Endothelial cell of umbilical vein (primary cell): ENCODE measurements around the gene SHROOM4. TPM values are rescaled to one million over a fixed set of nuclear protein-coding genes. Genes with fewer than 3 reads are reported as not detected.

Experiments
- BruUV-seq: library from RNA; stranded (reverse); fragments of 400-500 nt; replicated peaks from 2 replicates; lab custom pipeline; 2021; lab: Mats Ljungman, UMichigan
- CTCF ChIA-PET: fragments of 300-600, 350-600 bp; sonication (Branson Sonifier 250); formaldehyde crosslinking; loops from one replicate; lab custom pipeline; 2021; ENCODE audit warnings: antibody characterized with exemption, inconsistent platforms; lab: Charles Lee
- POLR2A ChIA-PET: fragments of 300-600, 350-600 bp; sonication (Branson Sonifier 250); formaldehyde crosslinking; loops from one replicate; lab custom pipeline; 2021; ENCODE audit warnings: antibody characterized with exemption, inconsistent platforms; lab: Charles Lee
- DNase-seq: peaks from one replicate; pipeline ENCODE4 v3.0.0-alpha.2; 2011; ENCODE audit warnings: low read depth, low spot score
- FAIRE-seq: peaks from 2 replicates; lab custom pipeline; 2011; peaks lifted over from hg19 to GRCh38; lab: Jason Lieb, UNC
- H2AFZ ChIP-seq: 2 replicates; pipeline ENCODE4 v1.6.0; 2012; ENCODE audit warnings: low read depth, low read length, control low read depth, inconsistent platforms
- H3K27ac ChIP-seq: 2 replicates; pipeline ENCODE4 v1.5.1; 2011; ENCODE audit warnings: low read depth, mild to moderate bottlenecking, control low read depth, low read length, moderate library complexity; ENCODE audit not compliant: insufficient read depth
- H3K27me3 ChIP-seq, 2 experiments: 2 replicates each; pipeline versions ENCODE4 v1.6.0 to v1.6.1; 2011; ENCODE audit warnings: low read length in 2 of 2, mixed read lengths in 1 of 2; ENCODE audit not compliant: control insufficient read depth in 2 of 2, insufficient read depth in 2 of 2
- H3K36me3 ChIP-seq, 2 experiments: 2 replicates in 1 of 2; 3 replicates in 1 of 2; pipeline ENCODE4 v1.5.1; 2011; ENCODE audit warnings: low read length in 2 of 2, mild to moderate bottlenecking in 1 of 2, moderate library complexity in 1 of 2; ENCODE audit not compliant: control insufficient read depth in 2 of 2, insufficient read depth in 2 of 2; ENCODE audit errors: extremely low read depth in 1 of 2
- H3K4me1 ChIP-seq: 3 replicates; pipeline ENCODE4 v1.5.1; 2011; ENCODE audit warnings: mild to moderate bottlenecking, low read length; ENCODE audit not compliant: control insufficient read depth, insufficient read depth; ENCODE audit errors: extremely low read depth
- H3K4me2 ChIP-seq: 2 replicates; pipeline ENCODE4 v1.6.1; 2011; ENCODE audit warnings: low read length, control low read depth, mixed read lengths; ENCODE audit not compliant: insufficient read depth
- H3K4me3 ChIP-seq, 3 experiments: fragments of 200-600 bp in 1 of 3; sonication (generic), shearing (Covaris generic) in 1 of 3; replicated peaks in 1 of 3; 2 replicates each; pipeline ENCODE4 v1.5.1; 2011 to 2016; ENCODE audit warnings: control low read depth in 3 of 3, low read length in 3 of 3, mild to moderate bottlenecking in 2 of 3, inconsistent platforms in 1 of 3, low read depth in 1 of 3, moderate library complexity in 1 of 3; ENCODE audit not compliant: insufficient read depth in 1 of 3
- H3K79me2 ChIP-seq: 2 replicates; pipeline ENCODE4 v1.6.0; 2012; ENCODE audit warnings: low read length, inconsistent platforms; ENCODE audit not compliant: control insufficient read depth, insufficient read depth
- H3K9ac ChIP-seq: replicated peaks from 2 replicates; pipeline ENCODE3; 2011; ENCODE audit warnings: low read length, control low read depth; ENCODE audit not compliant: insufficient read depth; ENCODE audit errors: extremely low read depth
- H3K9me1 ChIP-seq: replicated peaks from 3 replicates; pipeline ENCODE4 v1.6.0; 2011; ENCODE audit warnings: mild to moderate bottlenecking, low read length; ENCODE audit not compliant: control insufficient read depth, insufficient read depth; ENCODE audit errors: extremely low read depth
- H3K9me3 ChIP-seq: replicated peaks from 2 replicates; pipeline ENCODE4 v1.5.1; 2012; ENCODE audit warnings: low read length, inconsistent platforms; ENCODE audit not compliant: control insufficient read depth, insufficient read depth
- H4K20me1 ChIP-seq: replicated peaks from 2 replicates; pipeline ENCODE3; 2011; ENCODE audit warnings: mild to moderate bottlenecking, low read length; ENCODE audit not compliant: control insufficient read depth, insufficient read depth; ENCODE audit errors: extremely low read depth
- EZH2 ChIP-seq: IDR thresholded peaks from 2 replicates; pipeline ENCODE4 v1.6.1; 2012; ENCODE audit warnings: borderline replicate concordance, low read depth, mild to moderate bottlenecking, moderate library complexity, low read length, inconsistent platforms; ENCODE audit not compliant: severe bottlenecking
- FOS ChIP-seq: IDR thresholded peaks from 2 replicates; pipeline ENCODE4 v1.6.1; 2011; ENCODE audit warnings: mild to moderate bottlenecking, low read length, moderate library complexity, borderline replicate concordance; ENCODE audit not compliant: insufficient read depth
- GATA2 ChIP-seq: IDR thresholded peaks from 2 replicates; pipeline ENCODE4 v1.7.0; 2011; ENCODE audit warnings: low read depth, mild to moderate bottlenecking, moderate library complexity, mixed read lengths, low read length; ENCODE audit not compliant: insufficient read length, insufficient read depth
- JUN ChIP-seq: IDR thresholded peaks from 2 replicates; pipeline ENCODE4 v1.6.1; 2011; ENCODE audit warnings: borderline replicate concordance, low read depth; ENCODE audit not compliant: insufficient read length, insufficient read depth
- MYC ChIP-seq: IDR thresholded peaks from one replicate; pipeline ENCODE4 v1.6.1; 2011; ENCODE audit warnings: mild to moderate bottlenecking, low read depth, low read length
- POLR2A ChIP-seq: IDR thresholded peaks from 2 replicates; pipeline ENCODE4 v1.6.1; 2012; ENCODE audit warnings: low read depth, mild to moderate bottlenecking, control low read depth, low read length
- POLR2AphosphoS5 ChIP-seq: IDR thresholded peaks from 2 replicates; pipeline ENCODE4 v1.6.1; 2012; ENCODE audit warnings: low read depth, mild to moderate bottlenecking, control low read depth, low read length, moderate library complexity; ENCODE audit not compliant: insufficient read depth
- dilution Hi-C: fragments of 300-500 bp; cut with MboI; formaldehyde crosslinking; loops from one replicate; pipeline ENCODE4 v1.15.0; 2019; ENCODE audit warnings: low sequenced_read_pairs; ENCODE audit not compliant: extremely low pct_ligation_motif_present
- intact Hi-C: fragments of 100-400 bp; cut with micrococcal nuclease; formaldehyde crosslinking; loops from one replicate; pipeline ENCODE4 v1.10.0; 2022
- polyA plus RNA-seq, 4 experiments: library from polyadenylated mRNA; depleted of rRNA in 3 of 4; stranded (reverse) in 3 of 4; unstranded in 1 of 4; fragments of >200 nt; gene quantifications; 2 replicates each; pipeline versions ENCODE4 v1.2.1 to v1.2.3, GENCODE V29; 2011 to 2012; ENCODE audit warnings: missing spikeins in 1 of 4
- total RNA-seq: library from RNA; stranded (reverse); gene quantifications from 2 replicates; pipeline ENCODE4 v1.2.3, GENCODE V29; 2021
- TF ChIP-seq, protein P1 (sequence below), 2 donors: IDR thresholded peaks; 1 replicate in 1 of 2; 2 replicates in 1 of 2; pipeline ENCODE4 v1.5.1; 2011; ENCODE audit warnings: low read length in 2 of 2, mild to moderate bottlenecking in 2 of 2, moderate library complexity in 2 of 2, control low read depth in 1 of 2, inconsistent platforms in 1 of 2, low read depth in 1 of 2; ENCODE audit not compliant: insufficient read depth in 1 of 2; ENCODE audit errors: extremely low read depth in 1 of 2
- TF ChIP-seq, protein P2 (sequence below): IDR thresholded peaks from 2 replicates; pipeline ENCODE4 v1.6.1; 2011; ENCODE audit not compliant: insufficient read depth, insufficient read length

The SHROOM4 gene
- total and polyA plus RNA-seq, 2 donors (not counting 3 experiments of a cell fraction or from before 2014, with no cell fraction given) = 29.7 to 57.5 TPM

DNA sequence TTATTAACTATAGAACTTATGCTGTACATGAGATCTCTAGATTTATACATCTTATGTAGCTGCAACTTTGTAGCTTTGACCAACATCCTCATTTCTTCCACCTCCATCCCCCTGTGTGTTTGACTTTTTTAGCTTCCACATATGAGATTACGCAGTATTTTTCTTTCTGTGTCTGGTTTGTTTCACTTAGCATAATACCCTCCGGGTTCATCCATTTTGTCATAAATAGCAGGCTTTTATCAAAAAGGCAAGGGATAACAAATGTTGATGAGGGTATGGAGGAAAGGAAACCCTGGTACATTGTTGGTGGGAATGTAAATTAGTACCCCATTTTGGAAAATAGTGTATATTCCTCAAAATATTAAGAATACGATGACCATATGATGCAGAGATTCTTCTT is 227.0 kb downstream of the SHROOM4 start:
- H2AFZ ChIP-seq = no peak overlapping the region
- no peaks in the 10 kb centered on the region for H4K20me1 ChIP-seq
- H3K4me3 ChIP-seq = no peak overlapping the region
- dilution Hi-C loops (no loop called here), intact Hi-C loops (no loop called here)
- H3K79me2 ChIP-seq = no peaks in the 10 kb centered on the region
- H3K9ac ChIP-seq = no peak overlapping the region
- no peak overlapping the region for H3K4me2 ChIP-seq
- no TSS peak for BruUV-seq
- FAIRE-seq (no peak), DNase-seq (no peak)
- no peak overlapping the region for H3K27ac ChIP-seq
- H3K9me1 ChIP-seq = no peaks in the 10 kb centered on the region
- POLR2A ChIA-PET = no interaction called here
- no peaks in the 10 kb centered on the region for H3K27me3 ChIP-seq
- no peaks in the 10 kb centered on the region for H3K9me3 ChIP-seq
- H3K36me3 ChIP-seq = no peaks in the 10 kb centered on the region
- no peaks in the 10 kb centered on the region for H3K4me1 ChIP-seq
- CTCF ChIA-PET = no interaction called here
- no peak for TF ChIP-seq POLR2AphosphoS5
- no peak for TF ChIP-seq JUN
- TF ChIP-seq GATA2 = no peak
- no peak for TF ChIP-seq EZH2
- TF ChIP-seq, protein P1, sequence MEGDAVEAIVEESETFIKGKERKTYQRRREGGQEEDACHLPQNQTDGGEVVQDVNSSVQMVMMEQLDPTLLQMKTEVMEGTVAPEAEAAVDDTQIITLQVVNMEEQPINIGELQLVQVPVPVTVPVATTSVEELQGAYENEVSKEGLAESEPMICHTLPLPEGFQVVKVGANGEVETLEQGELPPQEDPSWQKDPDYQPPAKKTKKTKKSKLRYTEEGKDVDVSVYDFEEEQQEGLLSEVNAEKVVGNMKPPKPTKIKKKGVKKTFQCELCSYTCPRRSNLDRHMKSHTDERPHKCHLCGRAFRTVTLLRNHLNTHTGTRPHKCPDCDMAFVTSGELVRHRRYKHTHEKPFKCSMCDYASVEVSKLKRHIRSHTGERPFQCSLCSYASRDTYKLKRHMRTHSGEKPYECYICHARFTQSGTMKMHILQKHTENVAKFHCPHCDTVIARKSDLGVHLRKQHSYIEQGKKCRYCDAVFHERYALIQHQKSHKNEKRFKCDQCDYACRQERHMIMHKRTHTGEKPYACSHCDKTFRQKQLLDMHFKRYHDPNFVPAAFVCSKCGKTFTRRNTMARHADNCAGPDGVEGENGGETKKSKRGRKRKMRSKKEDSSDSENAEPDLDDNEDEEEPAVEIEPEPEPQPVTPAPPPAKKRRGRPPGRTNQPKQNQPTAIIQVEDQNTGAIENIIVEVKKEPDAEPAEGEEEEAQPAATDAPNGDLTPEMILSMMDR (IDR thresholded peaks at IDR 0.05; ENCODE audit: extremely low read depth in 1 of 2, insufficient read depth in 1 of 2, low read depth in 1 of 2, low read length in 2 of 2) = no peak
- no peak for TF ChIP-seq FOS
- TF ChIP-seq, protein P2, sequence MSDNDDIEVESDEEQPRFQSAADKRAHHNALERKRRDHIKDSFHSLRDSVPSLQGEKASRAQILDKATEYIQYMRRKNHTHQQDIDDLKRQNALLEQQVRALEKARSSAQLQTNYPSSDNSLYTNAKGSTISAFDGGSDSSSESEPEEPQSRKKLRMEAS = no peak
- no peak for TF ChIP-seq MYC
- no peak for TF ChIP-seq POLR2A
